ENCODE results near the gene DRG2. TPM values are rescaled to one million over a fixed set of nuclear protein-coding genes. Genes with fewer than 3 reads are reported as not detected.

The DRG2 gene
- total RNA-seq, 2 donors from 2014 or later, result 43.6 to 52.3 TPM

DNA sequence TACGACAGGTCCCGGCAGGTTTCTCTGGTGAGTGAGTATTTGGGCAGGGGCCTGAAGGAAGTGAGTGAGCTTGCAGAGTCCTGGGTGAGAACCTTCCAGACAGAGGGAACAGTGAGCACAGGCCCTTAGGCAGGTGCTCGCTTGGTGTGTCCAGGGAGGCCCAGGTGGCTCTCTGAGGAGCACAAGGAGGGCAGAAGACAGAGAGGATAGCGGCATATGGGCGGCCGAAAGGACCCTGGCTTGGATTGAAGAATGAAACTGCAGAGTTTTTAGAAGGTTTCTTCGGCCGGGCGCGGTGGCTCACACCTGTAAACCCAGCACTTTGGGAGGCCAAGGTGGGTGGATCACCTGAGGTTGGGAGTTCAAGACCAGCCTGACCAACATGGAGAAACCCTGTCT, 6.7 kb downstream of the DRG2 start:
- DNase-seq (no peak), ATAC-seq (no peak)
- H3K36me3 Mint-ChIP-seq (ENCODE audit: low read depth), result peaks cover 8% of the 10 kb centered on the region
- no peaks in the 10 kb centered on the region for H3K9me3 ChIP-seq (ENCODE audit: control insufficient read depth, low read length, poor library complexity, severe bottlenecking)
- peaks cover 20% of the 10 kb centered on the region for H3K4me1 Mint-ChIP-seq
- no peak overlapping the region for H3K4me3 Mint-ChIP-seq
- H3K27ac Mint-ChIP-seq, result peak overlapping the region; percentile 79
- no peaks in the 10 kb centered on the region for H3K27me3 Mint-ChIP-seq

DNA sequence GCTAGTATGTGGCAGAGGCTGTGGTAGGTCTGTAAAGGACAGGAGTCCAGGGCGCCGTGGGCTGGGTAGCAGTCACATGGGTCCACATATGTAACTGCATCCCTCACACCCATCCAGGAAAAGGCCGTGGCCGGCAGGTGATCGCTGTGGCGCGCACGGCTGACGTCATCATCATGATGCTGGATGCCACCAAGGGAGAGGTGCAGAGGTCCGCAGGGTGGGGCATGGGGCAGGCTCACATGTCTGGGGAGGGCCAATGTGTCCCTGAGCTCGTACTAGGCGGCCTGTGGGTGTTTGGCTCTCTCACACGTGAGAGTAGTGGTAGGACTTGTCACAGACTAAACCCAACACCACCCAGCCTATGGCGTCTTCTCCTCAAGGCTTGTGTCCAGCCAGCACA, 11.8 kb downstream of the DRG2 start:
- no peak overlapping the region for H3K4me3 Mint-ChIP-seq
- no peak for ATAC-seq
- H3K36me3 Mint-ChIP-seq (ENCODE audit: low read depth), result peaks cover 5% of the 10 kb centered on the region
- no peaks in the 10 kb centered on the region for H3K9me3 ChIP-seq (ENCODE audit: control insufficient read depth, low read length, poor library complexity, severe bottlenecking)
- peaks cover 6% of the 10 kb centered on the region for H3K4me1 Mint-ChIP-seq
- no peak overlapping the region for H3K27ac Mint-ChIP-seq
- DNase-seq, result no peak
- H3K27me3 Mint-ChIP-seq, result no peaks in the 10 kb centered on the region

DNA sequence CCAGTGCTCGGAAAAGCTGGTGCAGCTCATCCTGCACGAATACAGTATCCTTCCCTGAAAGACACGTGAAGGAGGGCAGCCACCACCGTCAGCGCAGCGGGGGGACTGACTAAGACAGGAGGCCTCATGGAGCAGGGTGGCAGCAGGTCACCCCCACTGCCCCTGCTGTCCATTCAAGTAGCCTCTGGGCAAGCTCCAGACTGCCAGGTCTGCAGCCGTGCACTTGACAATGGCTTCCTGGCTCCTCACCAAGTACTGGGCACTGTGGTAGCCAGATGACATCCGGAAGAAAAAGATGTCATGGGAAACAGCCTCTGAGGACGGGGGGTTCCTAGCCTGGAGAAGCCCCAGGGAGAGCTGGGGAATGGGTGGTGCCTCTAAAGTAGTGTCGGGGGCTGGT, 12.9 kb downstream of the DRG2 start:
- Mint-ChIP-seq H3K4me1 (peaks cover 4% of the 10 kb centered on the region), H3K27ac (no peak overlapping the region), H3K36me3 (ENCODE audit: low read depth) (peaks cover 7% of the 10 kb centered on the region), H3K27me3 (no peaks in the 10 kb centered on the region), H3K4me3 (no peak overlapping the region)
- DNase-seq (no peak), ATAC-seq (no peak)
- H3K9me3 ChIP-seq (ENCODE audit: control insufficient read depth, low read length, poor library complexity, severe bottlenecking), result no peaks in the 10 kb centered on the region

DNA sequence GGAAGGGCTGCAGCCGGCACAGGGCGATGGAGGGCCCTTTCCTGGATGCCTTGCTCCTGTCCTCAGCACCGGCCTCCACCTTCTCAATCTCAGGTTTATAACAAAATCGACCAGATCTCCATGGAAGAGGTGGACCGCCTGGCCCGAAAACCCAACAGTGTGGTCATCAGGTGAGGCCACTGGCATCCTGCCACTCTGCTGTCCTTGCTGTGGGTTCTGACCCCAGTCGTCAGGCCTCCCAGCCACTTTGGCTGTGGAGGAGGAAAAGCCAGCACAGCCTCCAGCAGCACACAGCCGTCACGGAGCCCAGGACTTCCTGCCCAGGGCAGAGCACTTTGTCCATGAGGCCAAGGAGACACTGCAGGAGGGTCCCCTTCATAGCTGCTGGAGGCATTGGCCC, 14.1 kb downstream of the DRG2 start:
- no peak overlapping the region for H3K27ac Mint-ChIP-seq

DNA sequence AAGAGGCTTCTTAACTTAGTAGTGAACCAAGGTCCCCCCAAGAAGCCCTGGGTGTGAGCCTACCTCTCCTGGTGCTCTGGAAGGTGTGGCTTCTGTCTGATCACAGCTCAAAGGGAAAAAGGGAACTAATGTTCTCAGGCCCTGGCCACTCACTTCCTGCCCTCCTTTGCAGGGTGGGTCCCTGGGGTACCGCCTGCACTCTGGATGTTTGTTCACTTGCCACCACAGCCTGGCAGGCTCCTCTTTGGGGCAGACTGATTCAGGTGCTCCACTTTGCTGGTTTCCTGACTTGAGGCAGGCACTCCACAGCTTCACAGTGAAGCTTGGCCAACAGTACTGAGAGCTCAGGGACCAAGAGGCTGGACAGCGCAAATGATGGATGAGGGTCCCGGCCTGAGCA, 14.9 kb downstream of the DRG2 start:
- Mint-ChIP-seq H3K27ac (no peak overlapping the region), H3K27me3 (no peaks in the 10 kb centered on the region), H3K36me3 (ENCODE audit: low read depth) (peaks cover 8% of the 10 kb centered on the region), H3K4me3 (no peak overlapping the region), H3K4me1 (no peaks in the 10 kb centered on the region)
- H3K9me3 ChIP-seq (ENCODE audit: control insufficient read depth, low read length, poor library complexity, severe bottlenecking), result no peaks in the 10 kb centered on the region
- ATAC-seq (no peak), DNase-seq (no peak)

More for the DNA sequence above, 14.1 kb downstream of the DRG2 start:
- Mint-ChIP-seq H3K4me1 (no peaks in the 10 kb centered on the region), H3K36me3 (ENCODE audit: low read depth) (peaks cover 5% of the 10 kb centered on the region), H3K27me3 (no peaks in the 10 kb centered on the region), H3K4me3 (no peak overlapping the region)
- ATAC-seq (no peak), DNase-seq (no peak)
- H3K9me3 ChIP-seq (ENCODE audit: control insufficient read depth, low read length, poor library complexity, severe bottlenecking), result no peaks in the 10 kb centered on the region

DNA sequence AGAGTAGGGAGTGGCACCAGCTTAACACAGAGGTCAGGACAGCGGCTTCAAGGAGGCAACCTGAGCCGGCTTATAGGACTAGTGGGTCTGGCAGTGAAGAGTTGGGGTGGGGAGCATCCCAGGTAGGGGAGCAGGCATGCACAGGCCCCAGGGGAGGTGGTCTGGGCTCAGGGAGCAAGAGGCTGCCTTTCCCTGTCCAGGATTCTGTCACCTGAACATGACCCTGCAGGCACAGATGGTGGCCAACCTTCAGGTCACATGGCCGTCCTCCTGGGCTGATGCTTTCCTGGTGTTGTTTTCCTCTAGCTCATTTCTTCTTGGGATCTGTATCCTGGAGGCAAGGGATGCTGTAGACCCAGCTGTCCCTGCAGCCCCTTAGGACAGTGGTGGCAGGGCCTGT, 17.3 kb downstream of the DRG2 start:
- no peak overlapping the region for H3K4me3 Mint-ChIP-seq
- H3K9me3 ChIP-seq (ENCODE audit: control insufficient read depth, low read length, poor library complexity, severe bottlenecking), result no peaks in the 10 kb centered on the region
- H3K36me3 Mint-ChIP-seq (ENCODE audit: low read depth), result peaks cover 8% of the 10 kb centered on the region
- DNase-seq (no peak), ATAC-seq (no peak)
- no peak overlapping the region for H3K27ac Mint-ChIP-seq
- H3K27me3 Mint-ChIP-seq, result no peaks in the 10 kb centered on the region
- H3K4me1 Mint-ChIP-seq, result peaks cover 2% of the 10 kb centered on the region

DNA sequence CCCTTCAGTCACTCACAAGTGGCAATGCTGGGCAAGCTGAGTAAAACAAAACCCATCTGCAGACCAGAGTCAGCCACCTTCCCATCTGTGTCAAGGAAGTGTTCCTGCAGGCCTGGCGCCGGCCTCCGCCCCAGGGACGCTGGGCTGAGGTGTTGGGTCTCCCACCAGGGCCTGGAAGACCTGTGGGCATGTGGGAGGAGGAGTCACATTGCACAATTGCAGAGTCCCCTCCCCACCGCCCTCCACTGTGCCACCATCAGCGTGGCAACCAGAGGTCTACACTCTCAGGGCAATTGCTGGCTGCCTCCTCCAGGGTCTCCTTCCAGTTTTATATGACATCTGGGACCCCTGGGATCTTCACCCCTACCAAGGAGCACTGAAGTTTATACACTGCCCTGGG, 17.8 kb downstream of the DRG2 start:
- no peak for DNase-seq
- no peak for ATAC-seq
- no peak overlapping the region for H3K4me3 Mint-ChIP-seq
- no peaks in the 10 kb centered on the region for H3K9me3 ChIP-seq (ENCODE audit: control insufficient read depth, low read length, poor library complexity, severe bottlenecking)
- H3K4me1 Mint-ChIP-seq, result peaks cover 2% of the 10 kb centered on the region
- H3K36me3 Mint-ChIP-seq (ENCODE audit: low read depth), result peaks cover 8% of the 10 kb centered on the region
- no peak overlapping the region for H3K27ac Mint-ChIP-seq
- H3K27me3 Mint-ChIP-seq, result no peaks in the 10 kb centered on the region

DNA sequence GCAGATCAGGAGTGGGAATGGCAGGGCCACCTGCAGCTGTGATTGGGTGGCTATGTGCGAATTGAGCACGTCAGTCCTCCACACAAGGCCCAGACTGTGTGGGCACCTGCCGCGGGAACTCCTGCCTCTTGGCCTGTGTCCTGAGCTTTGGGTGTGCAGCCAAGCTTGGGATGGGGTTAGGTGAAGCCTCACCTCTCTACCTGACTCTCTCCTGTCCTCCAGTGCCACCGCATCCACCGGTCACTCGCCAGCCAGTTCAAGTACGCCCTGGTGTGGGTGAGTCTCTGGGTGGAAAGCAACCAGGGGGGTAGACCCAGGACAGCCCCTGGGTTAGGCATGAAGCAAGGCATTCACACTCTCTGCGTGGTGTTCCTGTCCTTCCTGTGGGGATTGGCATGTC, 18.5 kb downstream of the DRG2 start:
- peaks cover 8% of the 10 kb centered on the region for H3K36me3 Mint-ChIP-seq (ENCODE audit: low read depth)
- DNase-seq, result no peak
- no peak for ATAC-seq
- no peak overlapping the region for H3K27ac Mint-ChIP-seq
- H3K9me3 ChIP-seq (ENCODE audit: control insufficient read depth, low read length, poor library complexity, severe bottlenecking), result no peaks in the 10 kb centered on the region
- peaks cover 2% of the 10 kb centered on the region for H3K4me1 Mint-ChIP-seq
- no peak overlapping the region for H3K4me3 Mint-ChIP-seq
- H3K27me3 Mint-ChIP-seq, result no peaks in the 10 kb centered on the region

DNA sequence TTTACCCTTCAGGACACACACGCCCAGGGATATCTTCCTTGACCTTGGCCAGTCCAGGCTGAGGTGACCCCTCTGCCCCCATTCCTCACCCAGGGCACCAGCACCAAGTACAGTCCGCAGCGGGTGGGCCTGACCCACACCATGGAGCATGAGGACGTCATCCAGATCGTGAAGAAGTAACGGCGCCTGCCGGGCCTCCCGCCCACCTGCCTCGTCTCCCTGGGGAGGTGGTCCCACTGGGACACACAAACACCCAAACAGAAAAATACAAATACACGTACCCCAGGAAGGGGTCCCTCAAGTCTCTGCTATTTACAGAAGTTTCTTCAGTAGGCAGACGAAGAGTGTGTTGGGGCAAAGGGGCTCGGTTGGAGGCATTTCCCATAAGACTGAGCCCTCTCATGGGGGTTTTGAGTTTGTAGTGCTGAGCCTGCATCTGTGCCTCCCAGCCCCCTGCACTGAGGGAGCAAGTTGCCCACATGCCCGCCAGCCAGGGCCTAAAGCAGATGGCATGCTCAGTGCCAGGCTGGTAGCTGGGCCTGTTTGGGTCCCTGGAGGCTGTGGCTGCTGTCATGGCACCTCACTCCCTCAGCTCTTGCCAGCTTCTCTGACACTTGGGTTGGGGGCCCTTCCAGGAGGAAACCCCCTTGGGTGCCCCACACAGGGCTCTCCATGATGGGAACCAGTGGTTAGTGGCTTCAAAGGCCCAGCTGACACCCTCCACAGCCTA, 19.5 kb downstream of the DRG2 start:
- H3K9me3 ChIP-seq (ENCODE audit: control insufficient read depth, low read length, poor library complexity, severe bottlenecking), result no peaks in the 10 kb centered on the region
- Mint-ChIP-seq H3K4me3 (no peak overlapping the region), H3K27me3 (no peaks in the 10 kb centered on the region), H3K36me3 (ENCODE audit: low read depth) (peaks cover 8% of the 10 kb centered on the region), H3K27ac (peak overlapping the region; percentile 16), H3K4me1 (peaks cover 2% of the 10 kb centered on the region)
- no peak for DNase-seq
- ATAC-seq, result no peak

DNA sequence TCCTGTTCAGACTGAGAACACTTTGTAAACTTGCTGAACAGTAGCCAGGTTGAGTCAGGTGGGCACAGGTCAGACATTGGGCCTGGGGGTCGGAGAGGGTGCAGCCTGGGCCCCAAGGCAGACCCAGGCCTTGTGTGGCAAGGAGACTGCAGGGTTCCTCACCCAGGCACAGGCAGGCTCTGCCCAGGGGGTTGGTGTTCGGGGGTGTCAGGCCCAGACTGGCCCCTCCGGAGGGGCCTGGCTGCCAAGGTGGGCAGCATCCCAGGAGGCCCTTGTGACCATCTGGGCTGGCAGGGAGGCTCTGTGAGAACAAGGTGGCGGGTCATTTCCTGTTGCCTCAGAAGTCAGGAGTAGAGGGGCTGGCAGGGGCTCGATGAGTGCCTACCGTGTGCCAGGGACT, 20.2 kb downstream of the DRG2 start:
- H3K36me3 Mint-ChIP-seq (ENCODE audit: low read depth), result peaks cover 8% of the 10 kb centered on the region
- H3K4me3 Mint-ChIP-seq, result no peak overlapping the region
- peak overlapping the region; percentile 16 for H3K27ac Mint-ChIP-seq
- no peak for DNase-seq
- H3K9me3 ChIP-seq (ENCODE audit: control insufficient read depth, low read length, poor library complexity, severe bottlenecking), result no peaks in the 10 kb centered on the region
- H3K4me1 Mint-ChIP-seq, result peaks cover 2% of the 10 kb centered on the region
- ATAC-seq, result no peak
- no peaks in the 10 kb centered on the region for H3K27me3 Mint-ChIP-seq

DNA sequence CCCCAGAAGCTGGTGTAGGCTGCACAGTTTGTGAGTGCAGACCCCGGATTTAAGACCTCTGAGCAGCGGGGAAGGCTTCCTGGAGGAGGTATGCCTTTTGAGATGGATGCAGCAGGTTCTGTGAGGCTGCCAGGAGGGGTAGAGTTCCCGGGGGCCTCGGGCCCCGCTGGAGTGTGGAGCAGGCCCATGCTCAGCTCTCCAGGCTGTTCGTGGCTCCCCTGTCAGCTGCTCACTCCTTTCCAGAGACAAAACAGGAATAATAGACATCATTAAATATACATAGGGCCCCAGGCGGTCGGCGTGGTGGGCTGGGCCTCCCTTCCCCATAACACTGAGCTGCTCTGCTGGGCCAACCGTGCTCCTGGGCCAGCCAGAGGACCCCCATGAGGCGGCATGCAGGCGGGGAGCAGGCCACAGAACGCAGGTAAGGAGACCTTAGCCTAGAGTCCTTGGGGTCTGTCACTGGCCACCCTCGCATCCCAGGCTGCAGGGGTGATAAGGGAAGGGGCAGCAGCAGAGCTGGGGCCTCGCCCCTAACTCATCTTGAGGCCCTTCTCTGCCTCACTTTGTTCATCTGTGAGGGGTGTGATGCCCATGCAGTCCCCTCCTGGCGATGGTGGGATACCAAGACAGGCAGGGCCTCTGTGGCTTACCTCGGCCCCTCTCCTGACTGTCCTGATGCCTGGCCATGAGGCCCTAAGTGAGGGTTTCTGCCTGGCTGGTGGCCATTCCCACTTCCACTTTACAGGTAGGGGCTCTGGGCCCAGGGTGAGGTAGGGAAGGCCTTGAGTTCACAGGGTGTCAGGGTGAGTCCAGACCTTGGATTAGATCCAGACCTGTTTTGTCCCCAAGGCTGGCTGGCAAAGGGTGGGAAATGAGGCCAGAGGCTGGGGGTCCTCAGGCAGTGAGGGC, 20.9 kb downstream of the DRG2 start, which contains the start of gene MYO15A:
TSS of gene MYO15A (plus strand) at position 356 of the 912 bp plus-strand sequence. CDS start 10,045 bp downstream, outside the sequence.
- Mint-ChIP-seq H3K27ac (peak within 1 kb of the TSS; percentile 16), H3K27me3 (no peaks in the 10 kb centered on the region), H3K4me1 (peaks cover 2% of the 10 kb centered on the region), H3K4me3 (no peak within 1 kb of the TSS), H3K36me3 (ENCODE audit: low read depth) (peaks cover 8% of the 10 kb centered on the region)
- H3K9me3 ChIP-seq (ENCODE audit: control insufficient read depth, low read length, poor library complexity, severe bottlenecking), result no peaks in the 10 kb centered on the region
- DNase-seq (no peak), ATAC-seq (no peak)

DNA sequence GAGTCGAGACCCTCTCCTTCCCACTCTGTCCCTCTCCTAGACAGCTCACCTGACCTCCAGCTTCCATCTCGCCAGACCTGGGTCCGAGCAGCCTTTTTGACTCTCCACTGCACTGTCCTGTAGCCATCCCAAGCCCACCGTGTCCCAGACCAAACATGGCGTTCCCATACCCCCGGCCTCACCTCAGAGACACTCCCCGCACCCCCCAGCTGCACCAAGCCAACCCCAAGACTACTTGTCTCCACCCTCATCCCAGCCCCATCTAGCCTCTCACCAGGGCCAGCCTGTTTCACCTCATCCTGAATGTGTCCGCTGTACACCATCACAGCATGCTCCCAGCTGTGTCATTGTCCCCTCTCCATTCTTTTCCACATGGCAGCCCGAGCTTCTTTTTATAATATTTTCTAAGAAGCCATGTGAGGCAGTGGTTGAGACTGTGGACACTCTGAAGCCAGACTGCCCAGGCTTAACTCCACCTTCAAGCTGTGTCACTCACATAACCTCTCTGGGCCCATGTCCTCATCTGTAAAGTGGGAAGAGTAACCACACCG, 22.3 kb downstream of the DRG2 start:
- DNase-seq (no peak), ATAC-seq (no peak)
- Mint-ChIP-seq H3K4me3 (no peak overlapping the region), H3K27ac (no peak overlapping the region), H3K4me1 (peaks cover 2% of the 10 kb centered on the region), H3K36me3 (ENCODE audit: low read depth) (peaks cover 5% of the 10 kb centered on the region), H3K27me3 (no peaks in the 10 kb centered on the region)
- no peaks in the 10 kb centered on the region for H3K9me3 ChIP-seq (ENCODE audit: control insufficient read depth, low read length, poor library complexity, severe bottlenecking)

DNA sequence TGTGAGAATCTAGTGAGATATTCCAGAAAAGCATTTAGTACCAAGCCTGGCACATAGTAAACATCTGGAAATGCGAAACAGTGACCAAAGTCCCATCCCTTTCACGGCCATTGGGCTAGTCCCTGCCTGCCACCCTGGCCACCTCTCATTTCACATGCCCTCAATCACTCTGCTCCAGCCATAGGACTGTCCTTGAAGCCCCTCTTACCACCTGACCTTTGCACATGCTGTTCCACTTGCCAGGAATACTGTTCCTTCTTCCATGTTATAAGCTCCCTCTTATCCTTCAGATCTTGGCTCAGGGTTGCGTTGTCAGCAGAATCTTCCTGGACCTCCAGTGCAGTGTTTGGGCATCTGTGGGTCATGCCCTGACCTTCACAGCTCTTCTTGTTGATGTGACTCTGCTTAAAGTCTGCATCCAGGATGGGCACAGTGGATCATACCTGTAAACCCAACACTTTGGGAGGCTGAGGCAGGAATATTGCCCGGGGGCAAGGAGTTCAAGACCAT, 22.9 kb downstream of the DRG2 start:
- no peaks in the 10 kb centered on the region for H3K9me3 ChIP-seq (ENCODE audit: control insufficient read depth, low read length, poor library complexity, severe bottlenecking)
- no peak for ATAC-seq
- no peak overlapping the region for H3K4me3 Mint-ChIP-seq
- peaks cover 2% of the 10 kb centered on the region for H3K36me3 Mint-ChIP-seq (ENCODE audit: low read depth)
- no peak overlapping the region for H3K27ac Mint-ChIP-seq
- H3K27me3 Mint-ChIP-seq, result no peaks in the 10 kb centered on the region
- no peak for DNase-seq
- H3K4me1 Mint-ChIP-seq, result peaks cover 3% of the 10 kb centered on the region

Data from T-helper 17 cell (primary cell).